OCI-LY7 (cell line): ENCODE results near the gene ST6GAL2.

Source experiments
- CTCF ChIP-seq: fragments of 200-600 bp; sonication (generic); conservative IDR thresholded peaks from 2 replicates; pipeline ENCODE4 v1.5.1; 2014; ENCODE audit warnings: mild to moderate bottlenecking, antibody characterized with exemption, low read length, moderate library complexity, mixed read lengths
- EZH2phosphoT487 ChIP-seq: fragments of 200-600 bp; sonication (generic); IDR thresholded peaks from 2 replicates; pipeline ENCODE4 v1.6.1; 2018; ENCODE audit warnings: low read depth, borderline replicate concordance, mild to moderate bottlenecking, mixed run types, antibody characterized with exemption, low read length, moderate library complexity, mixed read lengths

GRCh38 chr2:106890606-106891005 lies 4.6 kb upstream of the ST6GAL2 start:
- TF ChIP-seq CTCF, result no peak
- TF ChIP-seq EZH2phosphoT487, result no peak
